ENCODE measurements around the gene KRTAP9-1. TPM values are rescaled to one million over a fixed set of nuclear protein-coding genes. Genes with fewer than 3 reads are reported as not detected.

The KRTAP9-1 gene
- total and polyA plus RNA-seq, 7 experiments from 2014 or later, result not detected

DNA sequence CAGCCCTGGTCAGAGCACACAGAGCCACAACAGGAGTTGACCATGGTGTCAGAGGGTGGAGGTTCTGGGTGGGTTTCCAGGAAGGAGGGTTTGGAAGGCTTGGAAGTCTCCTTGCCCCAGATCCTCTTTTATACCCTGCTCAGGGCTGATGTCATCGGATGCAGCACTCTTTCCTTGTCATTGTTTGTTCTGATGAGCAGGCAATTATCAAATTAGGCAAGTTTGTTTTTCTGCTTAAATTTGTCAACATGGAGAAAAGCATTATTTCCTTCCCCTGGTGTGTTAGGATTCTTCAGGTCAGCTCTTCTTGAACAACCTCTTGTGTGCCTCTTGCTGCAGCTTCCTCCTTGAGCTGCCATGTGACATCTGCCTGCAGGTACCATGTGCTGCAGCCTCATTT, 29.0 kb upstream of the KRTAP9-1 start, which contains the start of gene KRTAP4-4:
TSS of gene KRTAP4-4 (minus strand) at position 101 of the 400 bp plus-strand sequence. CDS start at position 44, 57 bp downstream.
- Mint-ChIP-seq H3K9me3 (no peaks in the 10 kb centered on the region), H3K36me3 (peaks cover 0 to 4% (median 0%) of the 10 kb centered on the region in 5 donors), H3K27ac (peak within 1 kb of the TSS in 2 of 9 donors; percentile 43 to 74), H3K4me1 (peaks cover 0 to 8% (median 0%) of the 10 kb centered on the region in 7 donors), H3K4me3 (no peak within 1 kb of the TSS), H3K27me3 (peaks cover 0 to 25% (median 11%) of the 10 kb centered on the region in 5 donors)
- Histone ChIP-seq H3K4me1 (ENCODE audit: control insufficient read depth in 2 of 2, insufficient read depth in 2 of 2, low read length in 2 of 2) (no peaks in the 10 kb centered on the region), H3K36me3 (ENCODE audit: control insufficient read depth in 2 of 3, insufficient read depth in 3 of 3, low read length in 3 of 3) (no peaks in the 10 kb centered on the region), H3K27me3 (ENCODE audit: control insufficient read depth in 2 of 2, insufficient read depth in 2 of 2, low read length in 2 of 2) (peaks cover 0 to 6% of the 10 kb centered on the region in 2 donors), H3K4me3 (ENCODE audit: low read length) (no peak within 1 kb of the TSS), H3K9me3 (ENCODE audit: control insufficient read depth in 2 of 3, low read length in 3 of 3) (no peaks in the 10 kb centered on the region), H3K27ac (ENCODE audit: low read depth, low read length) (no peak within 1 kb of the TSS)
- POLR2A ChIA-PET, result no interaction called here
- intact Hi-C loops (cut with micrococcal nuclease), result loop anchor here in 1 of 2 donors (5.0 kb wide), 1 partner anchor 113 kb away; the partner anchor contains the start of gene KRTAP2-1
- DNase-seq (no peak), ATAC-seq (no peak)
- CTCF ChIA-PET, result no interaction called here

DNA sequence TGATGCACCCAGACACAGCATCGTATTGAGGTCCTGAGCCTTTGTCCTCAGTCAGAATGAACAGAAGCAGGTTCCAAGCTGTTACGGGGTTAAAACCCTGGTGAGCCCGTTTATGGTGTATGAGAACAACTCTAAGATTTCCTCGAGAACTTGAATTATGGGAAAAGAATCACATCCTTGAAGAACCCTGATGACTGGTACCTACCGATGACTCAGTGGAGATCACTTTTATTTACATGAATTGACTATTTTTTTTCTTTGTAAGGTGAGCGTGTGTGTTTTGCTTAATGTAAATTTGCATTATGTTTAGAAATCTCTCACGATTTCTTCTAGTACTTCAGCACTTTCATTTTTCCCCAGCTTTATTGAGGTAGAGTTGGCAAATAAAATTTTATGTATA, 25.9 kb upstream of the KRTAP9-1 start:
- Histone ChIP-seq H3K4me3 (ENCODE audit: low read length) (no peak overlapping the region), H3K9me3 (ENCODE audit: control insufficient read depth in 2 of 3, low read length in 3 of 3) (no peaks in the 10 kb centered on the region), H3K36me3 (ENCODE audit: control insufficient read depth in 2 of 3, insufficient read depth in 3 of 3, low read length in 3 of 3) (no peaks in the 10 kb centered on the region), H3K27ac (ENCODE audit: low read depth, low read length) (no peak overlapping the region), H3K4me1 (ENCODE audit: control insufficient read depth in 2 of 2, insufficient read depth in 2 of 2, low read length in 2 of 2) (no peaks in the 10 kb centered on the region), H3K27me3 (ENCODE audit: control insufficient read depth in 2 of 2, insufficient read depth in 2 of 2, low read length in 2 of 2) (peaks cover 0 to 4% of the 10 kb centered on the region in 2 donors)
- H3K27me3 Mint-ChIP-seq, result peaks cover 0 to 10% (median 0%) of the 10 kb centered on the region in 5 donors
- intact Hi-C loops (cut with micrococcal nuclease), result loop anchor here in 1 of 2 donors (5.0 kb wide), 1 partner anchor 117 kb away; the partner anchor contains the start of gene KRTAP2-1
- no peaks in the 10 kb centered on the region for H3K36me3 Mint-ChIP-seq
- DNase-seq (no peak), ATAC-seq (no peak)
- POLR2A ChIA-PET, result no interaction called here
- no peak overlapping the region for H3K4me3 Mint-ChIP-seq
- peaks cover 0 to 8% (median 0%) of the 10 kb centered on the region in 7 donors for H3K4me1 Mint-ChIP-seq
- CTCF ChIA-PET, result interaction anchor here (0.6 kb wide), 1 partner anchor 9 kb away, joined by 3 read pairs; no protein-coding TSS in a partner anchor
- H3K27ac Mint-ChIP-seq, result no peak overlapping the region
- no peaks in the 10 kb centered on the region for H3K9me3 Mint-ChIP-seq

DNA sequence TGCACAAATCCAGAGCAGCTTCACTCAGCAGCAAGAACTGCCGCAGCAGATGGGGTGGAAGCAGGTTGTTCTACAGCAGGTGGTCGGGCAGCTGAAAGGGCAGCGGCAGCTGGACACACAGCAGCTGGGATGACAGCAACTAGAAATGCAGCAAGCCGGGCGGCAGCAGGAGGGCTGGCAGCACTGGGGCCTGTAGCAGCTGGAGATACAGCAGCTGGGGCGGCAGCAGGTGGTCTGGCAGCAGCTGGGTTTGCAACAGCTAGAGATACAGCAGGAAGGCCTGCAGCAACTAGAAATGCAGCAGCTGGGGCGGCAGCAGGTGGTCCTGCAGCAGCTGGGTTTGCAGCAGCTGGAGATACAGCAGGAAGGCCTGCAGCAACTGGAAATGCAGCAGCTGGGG, 22.1 kb upstream of the KRTAP9-1 start:
- Mint-ChIP-seq H3K27ac (peak overlapping the region in 2 of 9 donors; percentile 43 to 77), H3K4me3 (no peak overlapping the region), H3K4me1 (peaks cover 0 to 4% (median 0%) of the 10 kb centered on the region in 7 donors), H3K27me3 (peaks cover 0 to 5% (median 0%) of the 10 kb centered on the region in 5 donors), H3K9me3 (no peaks in the 10 kb centered on the region), H3K36me3 (no peaks in the 10 kb centered on the region)
- Histone ChIP-seq H3K27ac (ENCODE audit: low read depth, low read length) (no peak overlapping the region), H3K4me3 (ENCODE audit: low read length) (no peak overlapping the region), H3K27me3 (ENCODE audit: control insufficient read depth in 2 of 2, insufficient read depth in 2 of 2, low read length in 2 of 2) (no peaks in the 10 kb centered on the region), H3K36me3 (ENCODE audit: control insufficient read depth in 2 of 3, insufficient read depth in 3 of 3, low read length in 3 of 3) (no peaks in the 10 kb centered on the region), H3K9me3 (ENCODE audit: control insufficient read depth in 2 of 3, low read length in 3 of 3) (no peaks in the 10 kb centered on the region), H3K4me1 (ENCODE audit: control insufficient read depth in 2 of 2, insufficient read depth in 2 of 2, low read length in 2 of 2) (no peaks in the 10 kb centered on the region)
- intact Hi-C loops (cut with micrococcal nuclease), result no loop called here
- CTCF ChIA-PET, result interaction anchor here (0.7 kb wide), 1 partner anchor 205 kb away, joined by 5 read pairs; no protein-coding TSS in a partner anchor
- POLR2A ChIA-PET, result no interaction called here
- no peak for DNase-seq
- no peak for ATAC-seq

DNA sequence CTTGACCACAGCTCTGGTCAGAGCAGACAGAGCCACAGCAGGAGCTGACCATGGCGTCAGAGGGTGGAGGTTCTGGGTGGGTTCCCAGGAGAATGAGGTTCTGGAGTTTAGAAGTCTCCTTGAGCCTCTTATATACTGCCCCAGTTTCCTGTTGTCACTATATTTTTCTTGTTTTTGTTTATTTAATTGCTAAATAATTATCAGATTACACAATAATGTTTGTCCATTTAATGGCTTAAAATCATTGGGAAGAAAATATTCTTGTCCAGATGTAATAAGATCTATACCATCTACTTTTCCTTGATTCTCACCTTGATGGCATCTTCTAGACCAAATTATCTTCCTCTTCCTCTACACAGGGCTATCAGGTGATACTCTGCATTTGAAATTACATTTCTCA, 21.6 kb upstream of the KRTAP9-1 start, which contains the start of gene KRTAP4-3:
TSS of gene KRTAP4-3 (minus strand) at position 101 of the 400 bp plus-strand sequence. CDS start at position 52, 49 bp downstream.
- DNase-seq, result no peak
- peaks cover 0 to 4% (median 0%) of the 10 kb centered on the region in 7 donors for H3K4me1 Mint-ChIP-seq
- Histone ChIP-seq H3K36me3 (ENCODE audit: control insufficient read depth in 2 of 3, insufficient read depth in 3 of 3, low read length in 3 of 3) (no peaks in the 10 kb centered on the region), H3K4me3 (ENCODE audit: low read length) (no peak within 1 kb of the TSS), H3K4me1 (ENCODE audit: control insufficient read depth in 2 of 2, insufficient read depth in 2 of 2, low read length in 2 of 2) (no peaks in the 10 kb centered on the region), H3K27ac (ENCODE audit: low read depth, low read length) (no peak within 1 kb of the TSS), H3K27me3 (ENCODE audit: control insufficient read depth in 2 of 2, insufficient read depth in 2 of 2, low read length in 2 of 2) (no peaks in the 10 kb centered on the region), H3K9me3 (ENCODE audit: control insufficient read depth in 2 of 3, low read length in 3 of 3) (no peaks in the 10 kb centered on the region)
- ChIA-PET CTCF (no interaction called here), POLR2A (no interaction called here)
- H3K36me3 Mint-ChIP-seq, result no peaks in the 10 kb centered on the region
- ATAC-seq, result no peak
- peaks cover 0 to 6% (median 0%) of the 10 kb centered on the region in 5 donors for H3K27me3 Mint-ChIP-seq
- intact Hi-C loops (cut with micrococcal nuclease), result no loop called here
- H3K9me3 Mint-ChIP-seq, result no peaks in the 10 kb centered on the region
- H3K4me3 Mint-ChIP-seq, result no peak within 1 kb of the TSS
- peak within 1 kb of the TSS in 2 of 9 donors; percentile 43 to 77 for H3K27ac Mint-ChIP-seq

DNA sequence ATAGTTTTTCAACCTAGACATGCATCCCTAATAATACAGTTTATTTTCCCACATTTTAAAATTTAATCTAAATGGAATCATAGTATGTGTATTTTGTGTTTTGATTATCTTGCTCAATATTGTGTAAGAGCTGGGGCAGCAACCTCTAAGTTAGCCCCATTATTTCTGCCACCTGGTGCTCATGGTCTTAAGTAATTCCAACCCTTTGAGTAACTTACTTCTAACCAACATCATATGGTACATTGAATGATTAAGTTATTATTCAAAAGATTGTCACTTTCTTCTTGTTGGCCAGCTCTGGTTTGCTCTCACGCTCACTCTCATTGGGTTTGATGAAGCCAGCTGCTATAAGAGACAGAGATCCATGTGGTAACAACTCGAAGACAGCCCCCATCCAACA, 17.8 kb upstream of the KRTAP9-1 start:
- H3K27me3 Mint-ChIP-seq, result peaks cover 0 to 4% (median 0%) of the 10 kb centered on the region in 5 donors
- H3K9me3 Mint-ChIP-seq, result no peaks in the 10 kb centered on the region
- POLR2A ChIA-PET, result interaction anchor here (0.6 to 0.9 kb wide), 2 partner anchors 13 to 356 kb away, joined by 3 read pairs; partner anchors contain the start of gene KRTAP4-1
- DNase-seq (no peak), ATAC-seq (no peak)
- peaks cover 0 to 10% (median 5%) of the 10 kb centered on the region in 7 donors for H3K4me1 Mint-ChIP-seq
- H3K27ac Mint-ChIP-seq, result no peak overlapping the region
- Histone ChIP-seq H3K9me3 (ENCODE audit: control insufficient read depth in 2 of 3, low read length in 3 of 3) (no peaks in the 10 kb centered on the region), H3K4me1 (ENCODE audit: control insufficient read depth in 2 of 2, insufficient read depth in 2 of 2, low read length in 2 of 2) (no peaks in the 10 kb centered on the region), H3K27ac (ENCODE audit: low read depth, low read length) (no peak overlapping the region), H3K4me3 (ENCODE audit: low read length) (no peak overlapping the region), H3K27me3 (ENCODE audit: control insufficient read depth in 2 of 2, insufficient read depth in 2 of 2, low read length in 2 of 2) (no peaks in the 10 kb centered on the region), H3K36me3 (ENCODE audit: control insufficient read depth in 2 of 3, insufficient read depth in 3 of 3, low read length in 3 of 3) (no peaks in the 10 kb centered on the region)
- no peak overlapping the region for H3K4me3 Mint-ChIP-seq
- intact Hi-C loops (cut with micrococcal nuclease), result no loop called here
- CTCF ChIA-PET, result no interaction called here
- no peaks in the 10 kb centered on the region for H3K36me3 Mint-ChIP-seq

DNA sequence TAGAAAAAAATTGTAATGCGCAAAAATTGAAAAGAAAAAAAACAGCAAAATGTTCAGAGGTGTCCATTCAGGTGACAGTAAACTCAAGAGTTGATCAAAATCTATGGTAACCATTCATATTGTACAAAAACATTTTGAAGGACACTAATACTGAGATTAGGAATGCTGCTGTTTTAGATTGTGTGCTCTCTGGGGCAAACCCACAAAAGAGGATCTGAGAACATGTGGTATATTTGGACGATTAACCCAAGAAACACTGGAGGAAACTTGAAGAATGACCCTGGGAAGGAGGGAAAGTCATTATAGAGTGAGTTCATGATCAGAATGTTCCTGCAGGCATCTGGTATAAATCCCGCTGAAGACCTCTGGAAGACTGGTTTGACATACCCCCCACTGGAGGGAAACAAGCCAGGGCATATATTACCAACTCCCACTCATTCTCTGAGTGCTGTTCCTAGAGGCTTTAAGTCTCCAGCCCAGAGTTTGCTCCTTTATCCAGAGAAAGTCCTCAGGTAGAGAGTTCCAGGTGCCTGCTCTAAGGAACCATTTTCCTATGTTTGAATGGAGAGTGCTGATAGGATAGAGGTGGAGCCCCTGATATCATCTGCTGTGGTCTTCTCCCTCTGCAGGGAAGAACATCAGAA, 12.8 kb upstream of the KRTAP9-1 start:
- Mint-ChIP-seq H3K4me3 (no peak overlapping the region), H3K36me3 (no peaks in the 10 kb centered on the region), H3K27me3 (peaks cover 0 to 10% (median 0%) of the 10 kb centered on the region in 5 donors), H3K9me3 (no peaks in the 10 kb centered on the region), H3K4me1 (peaks cover 0 to 12% (median 5%) of the 10 kb centered on the region in 7 donors), H3K27ac (no peak overlapping the region)
- H3K4me1 ChIP-seq (ENCODE audit: control insufficient read depth in 2 of 2, insufficient read depth in 2 of 2, low read length in 2 of 2), result no peaks in the 10 kb centered on the region
- H3K27ac ChIP-seq (ENCODE audit: low read depth, low read length), result no peak overlapping the region
- H3K9me3 ChIP-seq (ENCODE audit: control insufficient read depth in 2 of 3, low read length in 3 of 3), result no peaks in the 10 kb centered on the region
- POLR2A ChIA-PET, result interaction anchor here (0.6 kb wide), 1 partner anchor 248 kb away, joined by 3 read pairs; no protein-coding TSS in a partner anchor
- no peaks in the 10 kb centered on the region for H3K27me3 ChIP-seq (ENCODE audit: control insufficient read depth in 2 of 2, insufficient read depth in 2 of 2, low read length in 2 of 2)
- H3K4me3 ChIP-seq (ENCODE audit: low read length), result no peak overlapping the region
- CTCF ChIA-PET, result no interaction called here
- intact Hi-C loops (cut with micrococcal nuclease), result no loop called here
- no peak for DNase-seq
- ATAC-seq, result no peak
- no peaks in the 10 kb centered on the region for H3K36me3 ChIP-seq (ENCODE audit: control insufficient read depth in 2 of 3, insufficient read depth in 3 of 3, low read length in 3 of 3)

All from naive thymus-derived CD4-positive, alpha-beta T cell (primary cell).